Activated CD4-positive, CD25-positive, alpha-beta regulatory T cell treated with anti-CD3 and anti-CD28 coated beads, Interleukin-2, amount 50 U/mL, for 16 hours (primary cell): ENCODE results near the gene SCD5.
"Not testable (repeated sequence)": the region's sequence is repeated elsewhere in the genome, so short reads cannot be mapped to it uniquely, and the experiment has no call there.

Source experiments
- DNase-seq: peaks from one replicate; pipeline ENCODE4 v3.0.0-alpha.2; 2020; ENCODE audit warnings: low read depth, low spot score

SCD5 gene

GRCh38 chr4:82798168-82799005 is at the start of gene SCD5:
SCD5 (minus strand) TSS chr4:82798796; CDS start chr4:82798537, 259 bp downstream.
- DNase-seq: no peak

- DNase-seq: no peak
Measured at GRCh38 chr4:82842593-82842992, 44.0 kb upstream of the SCD5 start.

GRCh38 chr4:82839624-82840023 is 41.0 kb upstream of the SCD5 start:
- no peak for DNase-seq

- DNase-seq: no peak
Measured at GRCh38 chr4:82833696-82834313, 35.2 kb upstream of the SCD5 start.

- not testable (repeated sequence) for DNase-seq
Measured at GRCh38 chr4:82833060-82833459, 34.5 kb upstream of the SCD5 start.

- DNase-seq: no peak
Measured at GRCh38 chr4:82825425-82825824, 26.8 kb upstream of the SCD5 start.

GRCh38 chr4:82823062-82823461 is 24.5 kb upstream of the SCD5 start:
- DNase-seq: no peak

- no peak for DNase-seq
Measured at GRCh38 chr4:82820689-82821088, 22.1 kb upstream of the SCD5 start.

GRCh38 chr4:82818664-82819662 is 20.4 kb upstream of the SCD5 start:
- no peak for DNase-seq

GRCh38 chr4:82816874-82817273 is 18.3 kb upstream of the SCD5 start:
- DNase-seq: not testable (repeated sequence)

- DNase-seq: no peak
Measured at GRCh38 chr4:82814034-82814433, 15.4 kb upstream of the SCD5 start.

- no peak for DNase-seq
Measured at GRCh38 chr4:82811838-82812341, 13.3 kb upstream of the SCD5 start.

- DNase-seq: no peak
Measured at GRCh38 chr4:82811392-82811791, 12.8 kb upstream of the SCD5 start.

- no peak for DNase-seq
Measured at GRCh38 chr4:82810176-82810575, 11.6 kb upstream of the SCD5 start.

- no peak for DNase-seq
Measured at GRCh38 chr4:82809619-82810018, 11.0 kb upstream of the SCD5 start.

GRCh38 chr4:82803746-82804145 is 5.2 kb upstream of the SCD5 start:
- no peak for DNase-seq

- no peak for DNase-seq
Measured at GRCh38 chr4:82802911-82803310, 4.3 kb upstream of the SCD5 start.

GRCh38 chr4:82801910-82802521 is 3.4 kb upstream of the SCD5 start:
- DNase-seq: no peak

- DNase-seq: no peak
Measured at GRCh38 chr4:82799006-82799881, 648 bp upstream of the SCD5 start.

GRCh38 chr4:82797405-82798111 is 1.0 kb downstream of the SCD5 start:
- DNase-seq: no peak
